GM10248 (cell line): Measurements from ENCODE around the gene KLHL15.
A peak's percentile ranks its signal among the peaks of the same experiment; 100 is the strongest.

Experiments
- CTCF ChIA-PET: fragments of 300-600 bp; sonication (Branson Sonifier 250); formaldehyde crosslinking; extraction: SDS; loops from one replicate; lab custom pipeline; 2021; ENCODE audit warnings: antibody characterized with exemption; lab: Yijun Ruan, JAX
- POLR2A ChIA-PET: fragments of 350-650 bp; sonication (Branson Sonifier 250); formaldehyde crosslinking; extraction: SDS; loops from one replicate; lab custom pipeline; 2020; ENCODE audit warnings: antibody characterized with exemption; lab: Yijun Ruan, JAX
- DNase-seq: peaks from one replicate; pipeline ENCODE4 v3.0.0; 2012; ENCODE audit errors: extremely low spot score
- CTCF ChIP-seq: IDR thresholded peaks from 2 replicates; pipeline ENCODE4 v1.5.1; 2012; ENCODE audit warnings: mild to moderate bottlenecking, low read depth; ENCODE audit errors: extremely low read depth, missing control alignments, control extremely low read depth

Gene KLHL15

GRCh38 chrX:23959781-23960180, 67.2 kb downstream of the KLHL15 start:
- ChIA-PET CTCF (no interaction called here), POLR2A (no interaction called here)
- TF ChIP-seq CTCF = no peak
- no peak for DNase-seq

- ChIA-PET CTCF (interaction anchor here (1.1 kb wide), 1 partner anchor 14 kb away, joined by 3 read pairs; no protein-coding TSS in a partner anchor), POLR2A (no interaction called here)
- TF ChIP-seq CTCF = no peak
- DNase-seq = no peak
Measured at GRCh38 chrX:23954396-23954795, 72.6 kb downstream of the KLHL15 start.

- ChIA-PET POLR2A (no interaction called here), CTCF (no interaction called here)
- no peak for TF ChIP-seq CTCF
- no peak for DNase-seq
Measured at GRCh38 chrX:23953908-23954269, 73.1 kb downstream of the KLHL15 start.

- CTCF ChIA-PET = no interaction called here
- POLR2A ChIA-PET = interaction anchor here (0.6 kb wide), 1 partner anchor 12 kb away, joined by 8 read pairs; no protein-coding TSS in a partner anchor
- no peak for TF ChIP-seq CTCF
- DNase-seq = peak; percentile 70
Measured at GRCh38 chrX:23952984-23953907, 73.7 kb downstream of the KLHL15 start.

- no peak for DNase-seq
- POLR2A ChIA-PET = no interaction called here
- CTCF ChIA-PET = no interaction called here
- TF ChIP-seq CTCF = no peak
Measured at GRCh38 chrX:23952391-23952790, 74.6 kb downstream of the KLHL15 start.

GRCh38 chrX:23945206-23945605, 81.8 kb downstream of the KLHL15 start:
- POLR2A ChIA-PET = no interaction called here

More at GRCh38 chrX:23945206-23945605, 81.8 kb downstream of the KLHL15 start:
- DNase-seq = no peak
- CTCF ChIA-PET = no interaction called here
- TF ChIP-seq CTCF = no peak
